AG09319 (cell line): ENCODE measurements around the gene COL19A1.
"Not testable (repeated sequence)": the region's sequence is repeated elsewhere in the genome, so short reads cannot be mapped to it uniquely, and the experiment has no call there.

ENCODE experiments used
- DNase-seq: peaks from one replicate; pipeline ENCODE4 v3.0.0-alpha.2; 2010; ENCODE audit warnings: low read depth; ENCODE audit errors: extremely low read depth
- CTCF ChIP-seq: IDR thresholded peaks from 2 replicates; pipeline ENCODE4 v1.5.1; 2011; ENCODE audit warnings: low read depth, mild to moderate bottlenecking, inconsistent platforms, low read length, moderate library complexity

COL19A1 gene

GRCh38 chr6:69948479-69949114 lies 82.2 kb downstream of the COL19A1 start:
- no peak for TF ChIP-seq CTCF
- no peak for DNase-seq

GRCh38 chr6:69953491-69953890 lies 87.1 kb downstream of the COL19A1 start:
- no peak for TF ChIP-seq CTCF
- DNase-seq: no peak

GRCh38 chr6:69954733-69955132 lies 88.4 kb downstream of the COL19A1 start:
- no peak for DNase-seq
- TF ChIP-seq CTCF: no peak

GRCh38 chr6:69957985-69958559 lies 91.7 kb downstream of the COL19A1 start:
- no peak for DNase-seq
- no peak for TF ChIP-seq CTCF

- DNase-seq: no peak
- no peak for TF ChIP-seq CTCF
Observed at GRCh38 chr6:69958978-69959377, 92.6 kb downstream of the COL19A1 start.

GRCh38 chr6:69965974-69966373 lies 99.6 kb downstream of the COL19A1 start:
- DNase-seq: not testable (repeated sequence)

GRCh38 chr6:69973138-69973537 lies 106.8 kb downstream of the COL19A1 start:
- TF ChIP-seq CTCF: no peak
- no peak for DNase-seq

GRCh38 chr6:69973763-69974162 lies 107.4 kb downstream of the COL19A1 start:
- no peak for TF ChIP-seq CTCF
- DNase-seq: no peak
